GM13977 (cell line): ENCODE measurements around the gene ACO2.
A peak's percentile ranks its signal among the peaks of the same experiment; 100 is the strongest.

Source experiments
- DNase-seq: peaks from one replicate; pipeline ENCODE4 v3.0.0; 2012; ENCODE audit warnings: low spot score
- in situ Hi-C: fragments of 300-500 bp; cut with MboI; formaldehyde crosslinking; loops from one replicate; pipeline ENCODE4 v1.12.0; 2022; ENCODE audit warnings: low sequenced_read_pairs, low pct_unique_long_range_greater_than_20kb, mixed read lengths, inconsistent platforms; ENCODE audit not compliant: unreplicated experiment
- TF ChIP-seq, protein P1 (sequence below): IDR thresholded peaks from 2 replicates; pipeline ENCODE4 v1.5.1; 2012; ENCODE audit warnings: mild to moderate bottlenecking, control low read depth; ENCODE audit not compliant: insufficient read depth; ENCODE audit errors: extremely low read depth, missing control alignments

The ACO2 gene

DNA sequence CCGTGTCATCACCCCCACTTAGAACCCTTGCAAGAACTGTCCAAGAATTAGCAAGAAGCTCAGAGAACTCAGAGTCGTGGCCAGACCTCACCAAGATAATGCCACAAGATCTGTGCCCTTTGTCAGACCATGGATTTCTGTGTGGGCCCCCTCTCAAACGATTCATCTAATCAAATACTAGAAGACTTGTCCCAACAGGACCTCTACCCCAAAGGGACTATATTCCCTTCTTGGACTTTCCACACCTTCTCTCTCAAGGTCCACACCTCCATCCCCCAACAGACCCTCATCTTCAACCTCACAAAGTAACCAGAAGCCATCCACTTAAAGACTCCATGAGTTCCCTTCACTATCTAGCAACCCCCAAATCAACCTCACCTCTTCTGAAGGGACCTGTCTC, 72.6 kb downstream of the ACO2 start:
- TF ChIP-seq, protein P1, sequence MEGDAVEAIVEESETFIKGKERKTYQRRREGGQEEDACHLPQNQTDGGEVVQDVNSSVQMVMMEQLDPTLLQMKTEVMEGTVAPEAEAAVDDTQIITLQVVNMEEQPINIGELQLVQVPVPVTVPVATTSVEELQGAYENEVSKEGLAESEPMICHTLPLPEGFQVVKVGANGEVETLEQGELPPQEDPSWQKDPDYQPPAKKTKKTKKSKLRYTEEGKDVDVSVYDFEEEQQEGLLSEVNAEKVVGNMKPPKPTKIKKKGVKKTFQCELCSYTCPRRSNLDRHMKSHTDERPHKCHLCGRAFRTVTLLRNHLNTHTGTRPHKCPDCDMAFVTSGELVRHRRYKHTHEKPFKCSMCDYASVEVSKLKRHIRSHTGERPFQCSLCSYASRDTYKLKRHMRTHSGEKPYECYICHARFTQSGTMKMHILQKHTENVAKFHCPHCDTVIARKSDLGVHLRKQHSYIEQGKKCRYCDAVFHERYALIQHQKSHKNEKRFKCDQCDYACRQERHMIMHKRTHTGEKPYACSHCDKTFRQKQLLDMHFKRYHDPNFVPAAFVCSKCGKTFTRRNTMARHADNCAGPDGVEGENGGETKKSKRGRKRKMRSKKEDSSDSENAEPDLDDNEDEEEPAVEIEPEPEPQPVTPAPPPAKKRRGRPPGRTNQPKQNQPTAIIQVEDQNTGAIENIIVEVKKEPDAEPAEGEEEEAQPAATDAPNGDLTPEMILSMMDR, result no peak
- no peak for DNase-seq
- in situ Hi-C loops, result no loop called here

DNA sequence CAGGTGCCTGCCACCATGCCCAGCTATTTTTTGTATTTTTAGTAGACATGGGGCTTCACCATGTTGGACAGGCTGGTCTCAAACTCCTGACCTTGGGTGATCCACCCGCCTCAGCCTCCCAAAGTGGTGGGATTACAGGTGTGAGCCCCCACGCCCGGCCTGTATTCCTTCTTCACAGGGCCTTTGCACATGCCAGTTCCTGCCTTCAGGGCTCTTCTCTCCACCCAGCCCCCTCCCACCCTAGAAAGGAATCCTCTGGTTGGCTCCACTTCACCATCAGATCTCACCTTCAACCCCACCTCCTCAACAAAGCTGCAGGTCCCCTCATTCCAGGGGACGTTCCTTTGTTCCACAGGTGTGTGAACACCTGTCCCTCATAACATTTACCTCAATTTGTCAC, 73.3 kb downstream of the ACO2 start:
- in situ Hi-C loops, result no loop called here
- TF ChIP-seq, protein P1, result no peak

DNA sequence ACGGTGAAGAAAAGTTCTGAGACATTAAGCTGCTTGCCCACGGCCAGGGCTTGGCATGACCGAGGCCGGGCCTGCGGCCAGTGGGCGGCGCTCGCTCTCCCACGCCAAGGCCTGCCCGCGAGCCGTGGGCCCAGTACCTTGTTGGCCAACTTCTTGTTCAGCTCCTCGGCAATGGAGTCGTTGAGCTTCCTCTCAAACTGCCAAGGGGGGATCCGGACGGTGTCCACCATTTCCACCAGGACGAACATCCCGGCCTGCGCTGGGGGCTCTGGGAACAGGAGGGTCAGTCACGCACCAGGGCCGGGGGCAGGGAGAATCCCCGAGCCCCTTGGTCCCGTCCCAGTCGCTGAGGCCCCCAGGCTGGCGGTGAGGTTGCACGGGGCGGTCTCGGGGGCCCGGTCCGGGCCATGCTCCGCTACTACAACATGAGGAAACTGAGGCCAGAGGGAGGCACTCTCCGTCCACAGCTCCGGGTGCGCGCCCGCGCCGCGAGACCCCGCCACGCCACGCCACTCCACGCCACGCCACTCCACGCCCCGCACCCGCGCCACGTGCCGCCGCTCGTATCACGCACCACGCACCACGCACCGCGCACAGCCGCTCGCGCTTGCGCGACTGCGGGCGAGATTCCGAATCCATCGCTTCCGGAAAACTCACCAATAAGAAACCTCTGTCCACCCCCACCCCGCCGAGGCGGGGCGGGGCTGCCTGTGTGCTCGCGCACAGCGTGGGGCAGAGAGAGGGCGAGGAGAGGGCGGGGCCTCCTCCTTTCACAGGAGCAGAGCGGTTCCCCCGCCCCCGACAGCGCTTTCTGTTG, 75.1 kb downstream of the ACO2 start, which contains the start of gene POLR3H:
POLR3H (minus strand) TSS at position 617 of the 817 bp plus-strand sequence; CDS start at position 248, 369 bp downstream.
- TF ChIP-seq, protein P1, result peak; percentile 82
- in situ Hi-C loops, result no loop called here
- DNase-seq, result peak; percentile 99

More for the DNA sequence above, 73.3 kb downstream of the ACO2 start:
- no peak for DNase-seq

DNA sequence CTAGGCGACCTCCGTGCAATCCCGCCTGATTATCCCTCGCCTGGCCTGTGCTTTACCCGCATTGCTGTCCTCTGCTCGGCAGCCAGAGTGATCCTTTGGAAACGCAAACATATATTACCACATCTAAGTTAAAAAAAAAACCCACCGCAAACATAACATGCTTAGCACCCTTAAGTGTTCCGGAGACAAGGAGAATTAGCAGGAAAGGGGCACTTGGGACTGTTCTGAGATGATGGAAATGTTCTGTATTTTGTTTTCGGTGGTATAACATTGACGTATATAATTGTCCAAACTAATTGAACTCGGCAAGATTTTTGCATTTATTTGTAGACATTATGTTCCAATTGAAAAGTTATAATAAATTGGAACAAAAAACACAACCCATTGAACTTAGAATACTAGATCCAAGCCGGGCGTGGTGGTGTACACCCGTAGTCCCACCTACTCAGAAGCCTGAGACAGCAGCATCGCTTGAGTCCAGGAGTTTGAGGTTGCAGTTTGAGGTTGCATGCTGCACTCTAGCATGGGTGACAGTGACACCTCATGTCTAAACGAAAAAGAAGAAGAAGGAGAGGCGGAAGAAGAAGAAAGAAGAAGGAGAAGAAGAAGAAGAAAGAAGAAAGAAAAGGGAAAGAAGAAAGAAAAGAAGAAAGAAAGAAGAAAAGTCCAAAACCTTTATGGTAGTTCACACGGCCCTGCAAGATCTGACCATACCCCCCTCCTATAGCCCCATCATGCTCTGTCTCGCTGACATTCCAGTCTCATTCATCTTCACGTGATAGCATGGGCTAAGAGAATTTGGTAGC, 76.0 kb downstream of the ACO2 start:
- in situ Hi-C loops, result no loop called here
- TF ChIP-seq, protein P1, result no peak
- no peak for DNase-seq

DNA sequence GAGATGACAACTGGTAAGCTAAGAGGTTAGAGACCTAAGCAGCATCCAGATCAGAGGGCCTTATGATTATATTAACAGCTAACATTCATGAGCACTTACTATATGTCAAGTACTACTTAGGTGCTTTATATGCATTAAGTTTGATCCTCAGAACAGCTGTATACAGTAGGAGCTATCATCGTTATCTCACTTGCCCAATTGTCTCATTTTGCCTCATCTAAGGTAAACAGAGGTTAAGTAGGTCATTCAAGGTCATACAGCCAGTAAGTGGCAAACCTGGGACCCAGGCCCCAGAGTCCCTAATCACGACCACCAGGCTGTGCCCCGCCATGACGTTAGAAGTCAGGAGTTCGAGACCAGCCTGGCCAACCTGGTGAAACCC, 79.9 kb downstream of the ACO2 start:
- TF ChIP-seq, protein P1, result no peak
- no peak for DNase-seq
- in situ Hi-C loops, result no loop called here

DNA sequence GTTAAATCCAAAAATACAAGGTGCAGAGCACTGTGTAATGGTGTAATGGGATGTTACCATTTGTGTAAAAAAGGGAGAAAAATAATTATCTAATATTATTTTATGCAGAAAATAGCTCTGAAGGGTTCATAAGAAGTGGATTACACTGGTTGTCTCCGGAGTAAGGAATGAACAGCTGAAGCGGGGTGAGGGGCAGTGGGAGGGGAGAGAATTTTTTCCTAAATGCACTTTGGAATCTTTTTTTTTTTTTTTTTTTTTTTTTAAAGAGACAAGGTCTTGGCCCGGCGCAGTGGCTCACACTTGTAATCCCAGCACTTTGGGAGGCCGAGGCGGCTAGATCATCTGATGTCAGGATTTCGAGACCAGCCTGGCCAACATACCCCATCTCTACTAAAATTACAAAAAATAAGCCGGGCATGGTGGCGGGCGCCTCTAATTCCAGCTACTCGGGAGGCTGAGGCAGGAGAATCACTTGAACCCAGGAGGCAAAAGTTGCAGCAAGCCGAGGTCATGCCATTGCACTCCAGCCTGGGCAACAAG, 82.1 kb downstream of the ACO2 start:
- in situ Hi-C loops, result no loop called here
- DNase-seq, result no peak
- TF ChIP-seq, protein P1, result no peak
